ENCODE measurements around the gene PCCB. TPM values are rescaled to one million over a fixed set of nuclear protein-coding genes. Genes with fewer than 3 reads are reported as not detected.

The PCCB gene
- total RNA-seq, 3 donors from 2014 or later (not counting 1 experiment from before 2014, with no cell fraction given), result 17.7 to 19.9 (median 17.8) TPM

DNA sequence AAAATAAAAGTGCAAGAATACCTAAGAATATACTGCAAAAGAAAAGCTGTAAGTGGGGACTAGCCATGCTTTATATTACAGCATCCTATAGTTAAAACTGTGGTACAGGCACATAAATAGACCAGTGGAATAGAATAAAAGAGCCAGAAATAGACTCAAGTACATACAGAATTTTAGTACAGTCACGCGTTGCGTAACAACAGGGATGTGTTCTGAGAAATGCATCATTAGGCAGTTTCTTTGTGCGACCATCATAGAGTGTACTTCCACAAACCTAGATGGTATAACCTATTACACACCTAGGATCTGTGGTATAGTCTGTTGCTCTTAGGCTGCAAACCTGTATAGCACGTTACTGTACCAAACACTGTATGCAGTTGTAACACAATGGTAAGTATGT, 61.8 kb downstream of the PCCB start:
- DNase-seq (no peak), ATAC-seq (no peak)
- no peaks in the 10 kb centered on the region for H3K36me3 Mint-ChIP-seq
- intact Hi-C loops (cut with micrococcal nuclease), result no loop called here
- H3K9me3 ChIP-seq (ENCODE audit: control insufficient read depth, insufficient read depth, low read length), result no peaks in the 10 kb centered on the region
- WGBS (ENCODE audit: insufficient coverage), result 100% methylated on average over 3 of the region's 5 CpGs
- no peaks in the 10 kb centered on the region for H3K27me3 ChIP-seq (ENCODE audit: control insufficient read depth, insufficient read depth, low read length)
- no peaks in the 10 kb centered on the region for H3K27me3 Mint-ChIP-seq (ENCODE audit: low read depth in 2 of 2)
- H3K27ac ChIP-seq (ENCODE audit: low read length), result no peak overlapping the region
- H3K4me3 Mint-ChIP-seq, result no peak overlapping the region
- no peaks in the 10 kb centered on the region for H3K9me3 Mint-ChIP-seq
- H3K4me1 Mint-ChIP-seq, result no peaks in the 10 kb centered on the region
- peaks cover 2% of the 10 kb centered on the region for H3K36me3 ChIP-seq (ENCODE audit: control insufficient read depth, insufficient read depth, low read length)
- TF ChIP-seq, protein P1, sequence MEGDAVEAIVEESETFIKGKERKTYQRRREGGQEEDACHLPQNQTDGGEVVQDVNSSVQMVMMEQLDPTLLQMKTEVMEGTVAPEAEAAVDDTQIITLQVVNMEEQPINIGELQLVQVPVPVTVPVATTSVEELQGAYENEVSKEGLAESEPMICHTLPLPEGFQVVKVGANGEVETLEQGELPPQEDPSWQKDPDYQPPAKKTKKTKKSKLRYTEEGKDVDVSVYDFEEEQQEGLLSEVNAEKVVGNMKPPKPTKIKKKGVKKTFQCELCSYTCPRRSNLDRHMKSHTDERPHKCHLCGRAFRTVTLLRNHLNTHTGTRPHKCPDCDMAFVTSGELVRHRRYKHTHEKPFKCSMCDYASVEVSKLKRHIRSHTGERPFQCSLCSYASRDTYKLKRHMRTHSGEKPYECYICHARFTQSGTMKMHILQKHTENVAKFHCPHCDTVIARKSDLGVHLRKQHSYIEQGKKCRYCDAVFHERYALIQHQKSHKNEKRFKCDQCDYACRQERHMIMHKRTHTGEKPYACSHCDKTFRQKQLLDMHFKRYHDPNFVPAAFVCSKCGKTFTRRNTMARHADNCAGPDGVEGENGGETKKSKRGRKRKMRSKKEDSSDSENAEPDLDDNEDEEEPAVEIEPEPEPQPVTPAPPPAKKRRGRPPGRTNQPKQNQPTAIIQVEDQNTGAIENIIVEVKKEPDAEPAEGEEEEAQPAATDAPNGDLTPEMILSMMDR (IDR thresholded peaks at IDR 0.05), result no peak
- no peak overlapping the region for H3K27ac Mint-ChIP-seq
- H3K4me1 ChIP-seq (ENCODE audit: control insufficient read depth, insufficient read depth, low read length), result no peaks in the 10 kb centered on the region
- H3K4me3 ChIP-seq (ENCODE audit: low read length), result no peak overlapping the region

DNA sequence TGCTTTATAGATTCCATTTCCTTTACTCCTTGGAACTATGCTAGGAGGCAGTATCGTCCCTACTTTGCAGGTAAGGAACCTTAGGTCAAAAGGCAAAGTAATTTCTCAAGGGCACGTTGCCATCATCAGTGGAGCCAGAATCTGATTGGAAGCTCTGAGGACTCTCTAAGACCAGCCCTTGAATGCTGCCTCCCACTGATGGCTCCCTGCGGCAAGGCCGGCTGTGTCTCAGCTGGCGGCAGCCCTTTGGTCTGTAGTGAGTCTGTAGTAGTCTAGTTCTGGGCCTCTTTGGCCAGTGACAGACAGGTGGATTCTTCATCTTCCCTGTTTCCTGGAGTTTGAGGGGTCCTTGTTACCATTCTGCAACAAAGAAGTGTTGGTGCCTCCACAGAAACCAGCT, 76.2 kb downstream of the PCCB start:
- ATAC-seq (no peak), DNase-seq (no peak)
- Histone ChIP-seq H3K4me1 (ENCODE audit: control insufficient read depth, insufficient read depth, low read length) (no peaks in the 10 kb centered on the region), H3K9me3 (ENCODE audit: control insufficient read depth, insufficient read depth, low read length) (peaks cover 9% of the 10 kb centered on the region), H3K27ac (ENCODE audit: low read length) (no peak overlapping the region), H3K4me3 (ENCODE audit: low read length) (no peak overlapping the region), H3K27me3 (ENCODE audit: control insufficient read depth, insufficient read depth, low read length) (no peaks in the 10 kb centered on the region), H3K36me3 (ENCODE audit: control insufficient read depth, insufficient read depth, low read length) (peaks cover 30% of the 10 kb centered on the region)
- WGBS (ENCODE audit: insufficient coverage), result over 99% methylated on average over 5 of the region's 5 CpGs
- Mint-ChIP-seq H3K27me3 (ENCODE audit: low read depth in 2 of 2) (no peaks in the 10 kb centered on the region), H3K36me3 (peaks cover 34% of the 10 kb centered on the region), H3K27ac (no peak overlapping the region), H3K4me1 (no peaks in the 10 kb centered on the region), H3K4me3 (no peak overlapping the region), H3K9me3 (peaks cover 13% of the 10 kb centered on the region in 2 donors)
- intact Hi-C loops (cut with micrococcal nuclease), result no loop called here
- TF ChIP-seq, protein P1 (IDR thresholded peaks at IDR 0.05), result no peak

DNA sequence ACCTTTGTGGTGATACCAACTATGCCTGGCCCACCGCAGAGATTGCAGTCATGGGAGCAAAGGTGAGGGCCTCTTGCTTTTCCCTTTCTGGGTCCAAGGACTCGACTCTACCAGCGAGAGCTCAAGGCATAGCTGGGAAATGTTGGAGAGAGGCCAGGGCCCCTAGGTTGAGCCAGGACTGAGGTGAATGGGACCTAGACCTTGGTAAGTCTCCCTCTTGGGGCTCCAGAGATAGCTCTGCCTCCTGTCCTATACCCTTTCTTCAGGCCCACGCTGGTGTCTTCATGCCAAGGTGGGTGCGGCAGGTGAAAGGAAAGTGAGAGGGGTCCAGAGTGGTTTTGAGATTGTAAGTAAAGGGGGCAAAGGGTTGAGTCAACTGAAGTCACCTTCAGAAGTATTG, 77.5 kb downstream of the PCCB start:
- Histone ChIP-seq H3K4me3 (ENCODE audit: low read length) (no peak overlapping the region), H3K4me1 (ENCODE audit: control insufficient read depth, insufficient read depth, low read length) (no peaks in the 10 kb centered on the region), H3K9me3 (ENCODE audit: control insufficient read depth, insufficient read depth, low read length) (peaks cover 7% of the 10 kb centered on the region), H3K27me3 (ENCODE audit: control insufficient read depth, insufficient read depth, low read length) (no peaks in the 10 kb centered on the region), H3K36me3 (ENCODE audit: control insufficient read depth, insufficient read depth, low read length) (peaks cover 27% of the 10 kb centered on the region), H3K27ac (ENCODE audit: low read length) (no peak overlapping the region)
- TF ChIP-seq, protein P1 (IDR thresholded peaks at IDR 0.05), result no peak
- H3K9me3 Mint-ChIP-seq, result peaks cover 4 to 8% of the 10 kb centered on the region in 2 donors
- DNase-seq (no peak), ATAC-seq (no peak)
- H3K4me1 Mint-ChIP-seq, result peaks cover 0 to under 1% of the 10 kb centered on the region in 2 donors
- WGBS (ENCODE audit: insufficient coverage), result 94% methylated on average over 4 of the region's 5 CpGs
- no peak overlapping the region for H3K27ac Mint-ChIP-seq
- H3K36me3 Mint-ChIP-seq, result peaks cover 21% of the 10 kb centered on the region
- intact Hi-C loops (cut with micrococcal nuclease), result no loop called here
- H3K4me3 Mint-ChIP-seq, result no peak overlapping the region
- no peaks in the 10 kb centered on the region for H3K27me3 Mint-ChIP-seq (ENCODE audit: low read depth in 2 of 2)

DNA sequence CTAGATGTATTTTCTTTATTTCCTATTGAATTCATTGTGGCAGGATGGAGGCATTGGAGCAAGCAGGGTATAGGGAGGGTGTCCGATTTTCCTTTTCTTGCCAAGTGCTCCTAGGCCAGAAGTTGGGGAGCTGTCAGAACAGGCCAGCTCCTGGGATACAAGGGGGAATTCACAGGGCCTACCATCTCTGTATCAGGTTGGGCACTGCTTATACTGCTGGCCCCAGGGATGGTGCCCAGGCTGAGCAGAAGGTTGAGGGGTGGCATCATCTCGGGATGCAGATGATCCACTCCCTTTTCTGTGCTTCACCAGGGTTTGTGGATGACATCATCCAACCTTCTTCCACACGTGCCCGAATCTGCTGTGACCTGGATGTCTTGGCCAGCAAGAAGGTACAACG, 79.5 kb downstream of the PCCB start:
- peaks cover 29% of the 10 kb centered on the region for H3K36me3 ChIP-seq (ENCODE audit: control insufficient read depth, insufficient read depth, low read length)
- no peak for DNase-seq
- H3K9me3 ChIP-seq (ENCODE audit: control insufficient read depth, insufficient read depth, low read length), result no peaks in the 10 kb centered on the region
- no peak for ATAC-seq
- Mint-ChIP-seq H3K4me1 (peaks cover 0 to 5% of the 10 kb centered on the region in 2 donors), H3K9me3 (no peaks in the 10 kb centered on the region), H3K36me3 (peaks cover 1% of the 10 kb centered on the region), H3K27ac (no peak overlapping the region), H3K4me3 (no peak overlapping the region), H3K27me3 (ENCODE audit: low read depth in 2 of 2) (no peaks in the 10 kb centered on the region)
- TF ChIP-seq, protein P1 (IDR thresholded peaks at IDR 0.05), result no peak
- intact Hi-C loops (cut with micrococcal nuclease), result no loop called here
- no peak overlapping the region for H3K27ac ChIP-seq (ENCODE audit: low read length)
- no peaks in the 10 kb centered on the region for H3K27me3 ChIP-seq (ENCODE audit: control insufficient read depth, insufficient read depth, low read length)
- 94% methylated on average over 5 of the region's 5 CpGs for WGBS (ENCODE audit: insufficient coverage)
- no peak overlapping the region for H3K4me3 ChIP-seq (ENCODE audit: low read length)
- H3K4me1 ChIP-seq (ENCODE audit: control insufficient read depth, insufficient read depth, low read length), result no peaks in the 10 kb centered on the region
